ENCODE measurements around the gene EMSY. TPM values are rescaled to one million over a fixed set of nuclear protein-coding genes. Genes with fewer than 3 reads are reported as not detected.

The EMSY gene
- total and polyA plus RNA-seq, 9 of the 15 experiments (the other 6 are each of a cell fraction or from before 2014, with no cell fraction given): 12.7 to 25.4 (median 17.9) TPM

DNA sequence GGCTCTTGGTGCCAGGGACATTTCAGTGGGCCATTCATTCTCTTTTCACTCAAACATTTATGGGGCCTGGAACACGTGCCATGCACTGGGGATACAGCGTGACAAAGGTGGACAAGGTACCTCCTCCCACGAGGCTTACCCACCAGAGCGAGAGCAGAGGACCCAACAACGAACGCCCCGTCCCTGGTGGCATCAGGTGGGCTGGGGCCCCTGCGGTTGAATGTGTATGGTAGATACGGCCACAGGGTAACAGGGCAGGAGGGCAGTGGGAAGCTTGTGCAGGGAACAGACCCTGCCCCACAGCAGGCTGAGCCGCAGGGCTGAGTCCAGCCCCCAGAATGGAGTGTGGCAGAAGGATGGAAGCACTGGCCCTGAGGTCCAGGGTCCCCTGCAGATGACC lies 144.7 kb downstream of the EMSY start:
- DNase-seq (ENCODE audit: extremely low read depth in 1 of 4, low spot score in 3 of 4) (peak in 1 of 4 experiments; percentile 4), FAIRE-seq (no peak), ATAC-seq (no peak)
- ChIA-PET POLR2A (interaction anchor here (0.6 to 1.1 kb wide), 2 partner anchors 11 to 184 kb away, joined by 3 read pairs; no protein-coding TSS in a partner anchor), CTCF (ENCODE audit: low intra/inter-chr PET ratio) (no interaction called here)
- Histone ChIP-seq H3K36me3 (ENCODE audit: control insufficient read depth, insufficient read depth, low read length) (no peaks in the 10 kb centered on the region), H3K79me2 (ENCODE audit: control insufficient read depth, insufficient read depth, low read length) (no peaks in the 10 kb centered on the region), H3K4me2 (ENCODE audit: insufficient read depth, low read length) (no peak overlapping the region), H3K9me3 (replicated peaks; ENCODE audit: control insufficient read depth, insufficient read depth, low read depth, low read length) (no peaks in the 10 kb centered on the region), H3K9ac (ENCODE audit: insufficient read depth in 1 of 2, low read depth in 2 of 2, low read length in 2 of 2) (no peak overlapping the region), H3K4me3 (no peak overlapping the region), H3K27ac (ENCODE audit: extremely low read depth, low read depth, low read length) (no peak overlapping the region), H3K9me1 (ENCODE audit: control insufficient read depth, insufficient read depth, low read length) (no peaks in the 10 kb centered on the region), H2AFZ (ENCODE audit: low read depth, low read length) (no peak overlapping the region), H4K20me1 (replicated peaks; ENCODE audit: control insufficient read depth, insufficient read depth, low read length) (no peaks in the 10 kb centered on the region), H3K27me3 (ENCODE audit: control insufficient read depth in 2 of 2, insufficient read depth in 2 of 2, low read length in 2 of 2) (peaks cover 0 to 18% of the 10 kb centered on the region in 2 experiments; a peak in 2 of 5 replicates), H3K4me1 (replicated peaks in 1 of 2; ENCODE audit: control insufficient read depth in 2 of 2, insufficient read depth in 2 of 2, low read length in 2 of 2) (peaks cover 0 to 9% of the 10 kb centered on the region in 2 experiments; a peak in 1 of 5 replicates)
- WGBS (ENCODE audit: insufficient coverage, low coverage, missing lambda C conversion rate): 46% methylated on average over 10 of the region's 10 CpGs
- in situ Hi-C loops (cut with MboI) (no loop called here), intact Hi-C loops (cut with micrococcal nuclease) (no loop called here)
- BruUV-seq (replicated peaks): no TSS peak
- TF ChIP-seq XRCC4 (IDR thresholded peaks at IDR 0.05; ENCODE audit: extremely low read depth, insufficient read depth, insufficient read length): no peak
- no peak for TF ChIP-seq SP1 (CRISPR knock-in tag; IDR thresholded peaks at IDR 0.05)
- no peak for TF ChIP-seq TOE1 (IDR thresholded peaks at IDR 0.05; ENCODE audit: borderline replicate concordance)
- TF ChIP-seq TOE1 (CRISPR knock-in tag; IDR thresholded peaks at IDR 0.05; ENCODE audit: borderline replicate concordance, low read depth): no peak
- TF ChIP-seq NUFIP1 (IDR thresholded peaks at IDR 0.05; ENCODE audit: partially characterized antibody): no peak
- no peak for TF ChIP-seq CTCFL (IDR thresholded peaks at IDR 0.05; ENCODE audit: borderline replicate concordance, insufficient read depth, low read depth, low read length, poor library complexity, severe bottlenecking)
- TF ChIP-seq LCOR (CRISPR knock-in tag; IDR thresholded peaks at IDR 0.05): no peak
- no peak for TF ChIP-seq HMGN3 (IDR thresholded peaks at IDR 0.05; ENCODE audit: borderline replicate concordance, extremely low read depth, insufficient read length, low read depth, low read length)
- no peak for TF ChIP-seq FOXJ3 (CRISPR knock-in tag; IDR thresholded peaks at IDR 0.05)
- no peak for TF ChIP-seq JUNB (CRISPR knock-in tag; conservative IDR thresholded peaks at IDR 0.05)
- no peak for TF ChIP-seq PCBP1 (IDR thresholded peaks at IDR 0.05; ENCODE audit: low read depth, low read length, poor library complexity, severe bottlenecking)
- TF ChIP-seq CBX1 (IDR thresholded peaks at IDR 0.05; ENCODE audit: low read depth): no peak
- TF ChIP-seq, protein P1, sequence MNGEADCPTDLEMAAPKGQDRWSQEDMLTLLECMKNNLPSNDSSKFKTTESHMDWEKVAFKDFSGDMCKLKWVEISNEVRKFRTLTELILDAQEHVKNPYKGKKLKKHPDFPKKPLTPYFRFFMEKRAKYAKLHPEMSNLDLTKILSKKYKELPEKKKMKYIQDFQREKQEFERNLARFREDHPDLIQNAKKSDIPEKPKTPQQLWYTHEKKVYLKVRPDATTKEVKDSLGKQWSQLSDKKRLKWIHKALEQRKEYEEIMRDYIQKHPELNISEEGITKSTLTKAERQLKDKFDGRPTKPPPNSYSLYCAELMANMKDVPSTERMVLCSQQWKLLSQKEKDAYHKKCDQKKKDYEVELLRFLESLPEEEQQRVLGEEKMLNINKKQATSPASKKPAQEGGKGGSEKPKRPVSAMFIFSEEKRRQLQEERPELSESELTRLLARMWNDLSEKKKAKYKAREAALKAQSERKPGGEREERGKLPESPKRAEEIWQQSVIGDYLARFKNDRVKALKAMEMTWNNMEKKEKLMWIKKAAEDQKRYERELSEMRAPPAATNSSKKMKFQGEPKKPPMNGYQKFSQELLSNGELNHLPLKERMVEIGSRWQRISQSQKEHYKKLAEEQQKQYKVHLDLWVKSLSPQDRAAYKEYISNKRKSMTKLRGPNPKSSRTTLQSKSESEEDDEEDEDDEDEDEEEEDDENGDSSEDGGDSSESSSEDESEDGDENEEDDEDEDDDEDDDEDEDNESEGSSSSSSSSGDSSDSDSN (IDR thresholded peaks at IDR 0.05; ENCODE audit: borderline replicate concordance in 1 of 2, low read depth in 2 of 2, low read length in 2 of 2): no peak
- no peak for TF ChIP-seq ARID3A (IDR thresholded peaks at IDR 0.05; ENCODE audit: borderline replicate concordance, low read depth, low read length)

Measured in K562 (cell line).